ENCODE data around the gene DNAJC5G.
"Not testable (repeated sequence)": the region's sequence is repeated elsewhere in the genome, so short reads cannot be mapped to it uniquely, and the experiment has no call there.

The DNAJC5G gene

DNA sequence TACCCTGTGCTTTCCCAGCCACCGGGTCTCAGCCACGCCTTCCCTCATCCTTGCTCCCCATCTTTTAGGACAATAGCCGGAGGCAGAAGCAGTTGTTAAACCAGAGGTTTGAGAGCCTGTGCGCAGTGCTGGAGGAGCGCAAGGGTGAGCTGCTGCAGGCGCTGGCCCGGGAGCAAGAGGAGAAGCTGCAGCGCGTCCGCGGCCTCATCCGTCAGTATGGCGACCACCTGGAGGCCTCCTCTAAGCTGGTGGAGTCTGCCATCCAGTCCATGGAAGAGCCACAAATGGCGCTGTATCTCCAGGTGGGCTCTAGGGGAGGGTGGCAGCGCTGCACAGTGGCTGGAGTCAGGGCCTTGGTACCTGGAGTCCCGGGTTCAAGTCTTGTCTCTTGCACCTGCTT lies 30.3 kb downstream of the DNAJC5G start:
- no peak overlapping the region for H3K4me3 ChIP-seq (ENCODE audit: low read length)
- no peak for DNase-seq (ENCODE audit: low read depth, low spot score)

DNA sequence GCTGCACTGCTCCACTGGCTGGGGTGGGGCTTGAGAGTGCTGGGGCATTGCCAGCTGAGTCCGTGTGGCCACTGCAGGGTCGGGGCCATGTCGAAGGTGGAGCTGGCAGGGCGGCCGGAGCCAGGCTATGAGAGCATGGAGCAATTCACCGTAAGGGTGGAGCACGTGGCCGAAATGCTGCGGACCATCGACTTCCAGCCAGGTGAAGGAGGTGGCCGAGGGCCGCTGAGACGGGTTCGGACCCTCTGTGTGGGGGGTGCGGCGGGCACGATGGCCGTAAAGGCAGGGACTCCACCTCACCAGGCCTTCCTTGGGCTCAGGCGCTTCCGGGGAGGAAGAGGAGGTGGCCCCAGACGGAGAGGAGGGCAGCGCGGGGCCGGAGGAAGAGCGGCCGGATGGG lies 30.9 kb downstream of the DNAJC5G start:
- DNase-seq (ENCODE audit: low read depth, low spot score) = no peak
- H3K4me3 ChIP-seq (ENCODE audit: low read length) = no peak overlapping the region

DNA sequence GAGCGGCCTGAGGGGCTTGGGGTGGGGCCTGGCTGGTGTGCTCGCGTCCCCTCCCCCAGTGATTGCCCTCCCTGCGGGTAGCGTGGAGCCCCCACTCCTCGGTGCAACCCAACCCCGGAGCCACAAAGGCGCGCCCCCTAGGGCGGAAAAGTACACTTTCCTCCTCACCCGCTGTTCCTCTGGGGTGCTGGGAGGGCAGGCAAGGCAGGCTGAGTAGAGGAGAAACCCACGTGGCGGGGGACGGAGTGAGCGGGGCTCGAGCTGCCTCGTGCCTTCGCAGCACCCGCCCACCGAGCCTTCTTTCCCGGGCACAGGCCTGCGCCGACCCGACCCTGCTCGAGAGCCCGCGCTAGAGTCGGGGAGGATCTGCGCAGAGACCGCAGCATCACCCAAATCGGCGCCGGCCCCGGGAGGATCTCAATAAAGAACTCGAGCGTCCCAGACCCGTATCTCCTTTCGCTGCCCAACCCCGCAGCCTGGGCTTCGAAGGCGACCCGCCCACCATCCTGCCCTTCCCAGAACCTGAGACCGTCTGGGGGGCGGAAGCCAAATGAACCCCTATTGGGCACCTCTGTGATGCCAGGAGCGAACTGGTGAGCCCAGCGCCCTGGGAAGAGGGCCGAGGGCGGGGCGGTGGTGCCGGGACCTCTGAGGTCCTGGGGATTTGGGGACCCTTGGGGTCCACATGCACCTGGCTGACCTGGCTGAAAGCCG lies 31.5 kb downstream of the DNAJC5G start:
- H3K4me3 ChIP-seq (ENCODE audit: low read length) = no peak overlapping the region
- DNase-seq (ENCODE audit: low read depth, low spot score) = no peak

DNA sequence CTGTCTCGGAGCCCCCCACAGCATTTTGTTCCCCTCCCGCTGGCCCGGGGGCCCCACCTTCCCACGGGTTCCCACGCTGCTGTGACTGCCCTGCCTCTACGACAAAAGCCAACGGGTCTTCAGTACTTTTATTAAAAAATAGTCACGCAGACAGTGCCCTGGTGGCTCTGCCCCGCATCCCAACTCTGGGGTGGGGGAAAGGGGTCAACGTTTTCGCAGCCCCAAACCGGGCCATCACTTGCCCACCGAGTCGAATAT lies 32.0 kb downstream of the DNAJC5G start:
- no peak for DNase-seq (ENCODE audit: low read depth, low spot score)
- no peak overlapping the region for H3K4me3 ChIP-seq (ENCODE audit: low read length)

DNA sequence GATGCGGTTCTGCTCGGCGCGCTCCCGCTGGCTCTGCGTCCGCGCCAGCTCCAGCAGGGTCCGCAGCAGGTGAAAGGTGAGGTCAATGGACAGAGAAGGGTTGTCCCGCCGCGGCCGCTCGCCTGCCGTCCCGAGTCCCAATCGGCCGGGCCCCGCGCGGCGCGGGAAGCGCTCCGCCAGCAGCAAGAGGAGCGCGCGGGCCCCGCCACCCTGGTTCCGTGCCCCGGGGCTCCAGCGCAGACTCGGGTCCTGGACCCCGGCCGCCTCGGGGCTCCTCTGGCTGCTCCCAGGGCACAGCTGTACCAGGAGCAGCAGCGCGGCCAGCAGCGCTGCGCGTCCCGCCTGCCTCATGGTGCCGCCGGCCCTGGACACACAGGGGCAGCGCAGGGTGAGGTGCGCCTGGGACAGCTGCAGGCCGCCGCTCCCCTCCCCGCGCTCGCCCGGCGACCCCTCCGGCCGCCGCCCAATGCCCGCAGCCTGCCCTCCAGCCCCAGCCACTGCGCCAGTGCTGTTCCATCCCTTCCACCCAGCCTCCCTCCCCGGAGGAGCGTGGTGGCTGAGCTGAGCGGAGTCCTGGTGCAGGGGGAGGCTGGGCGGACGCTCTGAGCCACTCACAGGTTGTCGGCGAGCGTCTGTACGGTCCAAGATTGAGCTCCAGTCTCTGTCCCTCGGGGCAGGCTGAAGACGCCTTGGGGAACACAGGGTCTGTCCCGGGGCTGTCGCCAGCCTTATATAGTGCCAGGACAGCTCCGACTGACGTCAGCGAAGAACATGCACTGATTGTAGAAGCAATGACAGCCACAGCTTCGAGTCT lies 32.5 kb downstream of the DNAJC5G start:
- no peak overlapping the region for H3K4me3 ChIP-seq (ENCODE audit: low read length)
- DNase-seq (ENCODE audit: low read depth, low spot score) = no peak

DNA sequence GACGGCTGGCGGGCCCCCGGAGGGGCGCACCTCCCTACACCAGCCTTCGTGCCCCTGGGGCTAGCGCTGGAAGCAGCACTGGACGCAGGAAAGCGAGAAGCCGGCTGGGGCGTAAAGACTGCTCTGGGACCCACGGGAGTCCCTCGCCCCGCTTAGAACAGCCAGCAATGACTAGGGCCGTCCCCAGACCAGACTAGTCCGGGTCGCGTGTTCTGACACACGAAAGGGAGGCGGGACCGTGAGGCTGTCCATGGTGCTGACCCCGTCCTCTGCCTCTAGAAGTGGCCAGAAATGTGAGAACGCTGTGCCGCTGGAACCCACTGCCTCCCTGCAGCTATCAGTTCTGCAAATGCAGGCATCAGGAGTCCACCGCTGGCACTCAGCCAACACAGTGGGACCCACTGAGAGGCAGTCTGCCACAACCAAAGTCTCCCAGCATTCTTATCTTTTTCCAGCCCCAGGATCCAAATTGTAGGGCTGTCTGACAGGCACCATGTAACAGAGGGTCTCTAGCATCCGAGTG lies 33.2 kb downstream of the DNAJC5G start, which contains the start of gene UCN:
Gene UCN, minus strand, starts transcription at position 87 of the 523 bp plus-strand sequence. CDS start 550 bp downstream, outside the sequence.
- DNase-seq (ENCODE audit: low read depth, low spot score) = no peak
- no peak within 1 kb of the TSS for H3K4me3 ChIP-seq (ENCODE audit: low read length)

DNA sequence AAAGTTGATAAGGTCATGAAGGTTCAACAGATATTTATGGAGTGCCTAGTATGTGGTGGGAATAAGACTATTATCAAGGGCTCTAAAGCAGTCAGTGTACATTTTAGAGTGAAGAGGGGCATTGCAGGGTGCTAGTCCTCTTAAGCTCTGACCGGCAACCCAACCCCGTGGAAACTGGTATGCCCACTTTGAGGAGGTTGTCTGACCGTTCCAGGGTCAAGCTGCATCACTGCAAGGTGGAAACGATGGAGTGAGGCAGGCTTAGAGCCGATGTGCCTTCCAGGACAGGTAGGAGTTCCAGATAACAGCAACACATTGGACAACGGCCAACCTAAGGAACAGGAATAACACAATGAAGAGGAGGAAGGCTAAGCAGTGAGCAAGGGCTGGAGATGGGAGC lies 34.4 kb downstream of the DNAJC5G start:
- H3K4me3 ChIP-seq (ENCODE audit: low read length) = no peak overlapping the region
- no peak for DNase-seq (ENCODE audit: low read depth, low spot score)

DNA sequence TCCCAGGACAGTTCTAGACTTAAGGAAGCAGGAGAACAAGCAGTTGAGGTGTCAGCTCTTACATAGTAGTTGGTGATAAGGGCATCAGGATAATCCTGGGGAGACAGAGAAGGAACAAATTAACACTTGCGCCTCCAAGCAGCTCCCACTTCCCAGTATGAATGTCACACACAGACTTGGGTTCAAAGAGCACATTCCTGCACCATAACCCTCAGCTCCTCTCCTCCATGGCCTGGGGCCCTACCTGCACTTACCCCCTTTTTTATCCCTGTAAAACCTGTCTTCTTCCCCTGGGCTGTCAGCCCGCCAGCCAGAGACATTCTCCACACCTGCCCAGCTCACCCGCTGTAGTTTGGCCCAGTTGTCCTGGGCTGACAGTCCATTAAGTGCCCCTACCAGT lies 36.9 kb downstream of the DNAJC5G start:
- no peak for DNase-seq (ENCODE audit: low read depth, low spot score)
- no peak overlapping the region for H3K4me3 ChIP-seq (ENCODE audit: low read length)

DNA sequence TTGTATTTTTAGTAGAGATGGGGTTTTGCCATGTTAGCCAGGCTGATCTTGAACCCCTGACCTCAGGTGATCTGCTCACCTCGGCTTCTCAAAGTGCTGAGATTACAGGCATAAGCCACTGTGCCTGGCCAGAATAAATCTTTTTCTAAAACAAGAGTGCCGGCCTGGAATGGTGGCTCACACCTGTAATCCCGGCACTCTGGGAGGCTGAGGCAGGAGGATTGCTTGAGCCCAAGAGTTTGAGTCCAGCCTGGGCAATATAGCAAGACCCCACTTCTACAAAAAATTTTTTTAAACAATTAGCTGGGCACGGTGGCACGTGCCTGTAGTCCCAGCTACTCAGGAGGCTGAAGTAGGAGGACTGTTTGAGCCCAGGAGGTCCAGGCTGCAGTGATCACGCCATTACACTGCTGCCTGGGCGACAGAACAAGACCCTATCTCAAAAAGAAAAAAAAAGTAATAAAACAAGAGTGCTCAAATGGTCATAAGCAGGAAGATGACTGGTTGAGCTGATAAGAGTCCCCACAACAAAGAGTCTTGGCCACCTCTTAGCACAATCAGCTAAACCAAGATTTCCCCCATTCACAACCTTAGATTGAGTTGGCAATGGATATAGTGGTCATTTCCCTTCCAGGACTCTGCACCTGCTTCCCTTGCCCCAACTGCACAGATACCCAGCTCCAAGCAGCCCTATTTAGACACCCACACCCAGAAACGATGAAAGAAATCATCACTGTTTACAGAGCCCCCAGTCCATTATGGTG lies 38.8 kb downstream of the DNAJC5G start:
- no peak for DNase-seq (ENCODE audit: low read depth, low spot score)
- H3K4me3 ChIP-seq (ENCODE audit: low read length) = no peak overlapping the region

DNA sequence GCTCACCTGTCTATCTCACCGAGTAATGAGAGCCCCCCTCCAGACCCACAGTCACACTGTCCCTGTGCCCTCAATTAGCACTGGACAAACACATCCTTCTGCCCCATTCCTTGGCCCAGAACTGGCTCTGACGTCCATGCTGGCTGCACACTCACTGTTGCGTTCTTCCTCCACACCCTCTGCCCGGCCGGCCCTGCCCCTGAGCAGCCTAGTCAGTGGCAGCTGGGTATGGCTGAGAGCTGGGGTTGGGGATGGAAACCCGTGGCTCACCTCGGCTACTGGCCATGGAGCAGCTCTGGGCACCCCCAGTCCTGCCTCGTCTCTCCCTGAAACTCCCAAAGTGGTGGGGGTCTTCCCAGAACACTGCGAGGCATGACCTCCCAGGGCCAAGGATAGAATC lies 39.5 kb downstream of the DNAJC5G start:
- no peak overlapping the region for H3K4me3 ChIP-seq (ENCODE audit: low read length)
- no peak for DNase-seq (ENCODE audit: low read depth, low spot score)

DNA sequence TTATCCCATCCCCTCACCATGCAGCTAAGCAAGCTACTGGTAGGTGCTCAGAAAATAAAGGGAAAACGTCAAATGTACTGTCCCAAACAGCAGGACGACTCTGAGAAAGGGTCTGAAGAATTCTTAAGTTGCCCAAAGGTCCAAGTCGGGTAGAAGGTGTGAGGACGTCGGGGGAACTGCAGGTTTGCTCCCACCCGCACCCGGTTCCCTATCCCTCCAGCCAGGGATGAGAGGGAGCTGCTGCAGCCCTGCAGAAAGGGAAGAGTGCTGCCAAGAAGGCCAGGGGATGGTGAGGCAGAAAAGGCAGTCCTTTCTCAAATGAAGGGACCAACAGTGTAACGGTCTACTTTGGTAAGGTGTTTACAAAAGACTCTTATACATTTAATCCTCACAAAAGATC lies 39.9 kb downstream of the DNAJC5G start:
- DNase-seq (ENCODE audit: low read depth, low spot score) = no peak
- H3K4me3 ChIP-seq (ENCODE audit: low read length) = no peak overlapping the region

DNA sequence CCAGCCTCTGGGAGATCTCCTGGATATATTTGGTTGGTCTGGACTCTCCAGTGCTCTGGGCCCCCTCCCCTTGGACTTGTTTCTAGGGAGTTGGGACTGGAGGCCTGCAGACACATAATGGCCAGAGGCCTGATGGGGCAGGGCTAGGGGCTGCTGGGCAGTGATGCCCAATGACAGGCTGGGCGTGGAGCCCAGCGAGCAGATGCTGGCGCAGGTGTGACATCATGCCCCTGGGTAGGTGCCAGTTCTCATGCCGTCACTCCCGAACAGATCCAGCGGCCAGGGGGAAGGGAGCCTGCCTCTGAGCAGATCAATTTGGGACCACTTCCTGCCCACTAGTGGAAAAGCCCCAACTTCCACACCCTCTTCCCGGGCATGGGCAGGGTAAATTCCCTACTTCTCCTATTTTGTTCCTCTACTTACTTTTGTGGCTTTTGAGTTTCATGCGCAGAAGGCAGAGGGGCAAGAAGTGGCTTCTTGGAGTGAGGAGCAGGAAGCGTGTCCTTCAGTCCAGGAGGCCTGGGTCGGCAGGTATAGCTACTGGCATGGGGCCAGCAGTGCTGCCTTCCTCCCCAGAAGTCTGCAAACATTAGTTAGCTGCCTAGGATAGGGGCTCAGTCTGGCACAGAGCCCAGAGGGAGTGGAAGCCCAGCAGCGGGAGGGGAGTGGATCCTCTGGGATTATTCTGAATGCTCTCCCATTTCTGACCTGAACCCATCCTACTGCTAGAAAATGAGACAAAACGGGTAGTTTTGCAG lies 41.6 kb downstream of the DNAJC5G start:
- no peak overlapping the region for H3K4me3 ChIP-seq (ENCODE audit: low read length)
- no peak for DNase-seq (ENCODE audit: low read depth, low spot score)

DNA sequence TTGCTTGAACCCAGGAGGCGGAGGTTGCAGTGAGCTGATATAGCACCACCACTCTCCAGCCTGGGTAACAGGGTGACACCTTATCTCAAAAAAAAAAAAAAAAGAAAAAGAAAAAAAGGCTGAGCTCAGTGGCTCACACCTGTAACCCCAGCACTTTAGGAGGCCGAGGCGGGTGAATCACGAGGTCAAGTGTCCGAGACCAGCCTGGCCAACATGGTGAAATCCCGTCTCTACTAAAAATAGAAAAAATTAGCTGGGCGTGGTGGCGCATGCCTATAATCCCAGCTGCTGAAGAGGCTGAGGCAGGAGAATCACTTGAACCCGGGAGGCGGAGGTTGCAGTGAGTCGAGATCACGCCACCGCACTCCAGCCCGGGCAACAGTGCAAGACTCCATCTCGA lies 44.6 kb downstream of the DNAJC5G start:
- not testable (repeated sequence) for DNase-seq (ENCODE audit: low read depth, low spot score)

DNA sequence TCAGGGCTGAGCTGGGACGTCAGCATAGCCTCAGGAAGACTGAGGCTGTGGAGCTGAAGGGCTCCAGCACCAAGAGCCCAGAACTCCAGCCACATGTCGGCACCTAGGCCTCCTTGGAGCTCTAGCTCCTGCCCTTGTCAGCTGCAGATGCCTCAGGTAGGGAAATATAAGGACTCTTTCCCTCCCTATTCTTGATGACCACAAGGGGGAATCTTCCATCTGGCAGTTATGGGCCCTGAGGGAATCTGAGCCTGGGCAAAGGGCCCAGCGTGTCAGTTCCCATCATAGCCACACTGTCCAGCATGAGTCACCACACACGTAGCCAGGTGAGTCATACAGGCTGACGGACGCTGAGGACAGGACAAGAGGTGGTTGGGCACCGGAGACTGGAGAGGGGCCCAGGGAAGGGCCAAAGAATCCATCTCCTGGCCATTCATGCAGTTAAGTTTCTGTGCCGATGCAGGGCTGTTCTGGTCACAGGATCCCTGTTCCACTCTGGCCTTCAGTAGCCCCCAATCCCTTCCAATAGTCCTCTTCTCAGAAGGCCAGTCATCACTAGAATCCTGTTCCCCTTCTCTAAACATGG lies 45.8 kb downstream of the DNAJC5G start:
- no peak overlapping the region for H3K4me3 ChIP-seq (ENCODE audit: low read length)
- DNase-seq (ENCODE audit: low read depth, low spot score) = no peak

More for the DNA sequence above, 44.6 kb downstream of the DNAJC5G start:
- not testable (repeated sequence) for H3K4me3 ChIP-seq (ENCODE audit: low read length)

DNA sequence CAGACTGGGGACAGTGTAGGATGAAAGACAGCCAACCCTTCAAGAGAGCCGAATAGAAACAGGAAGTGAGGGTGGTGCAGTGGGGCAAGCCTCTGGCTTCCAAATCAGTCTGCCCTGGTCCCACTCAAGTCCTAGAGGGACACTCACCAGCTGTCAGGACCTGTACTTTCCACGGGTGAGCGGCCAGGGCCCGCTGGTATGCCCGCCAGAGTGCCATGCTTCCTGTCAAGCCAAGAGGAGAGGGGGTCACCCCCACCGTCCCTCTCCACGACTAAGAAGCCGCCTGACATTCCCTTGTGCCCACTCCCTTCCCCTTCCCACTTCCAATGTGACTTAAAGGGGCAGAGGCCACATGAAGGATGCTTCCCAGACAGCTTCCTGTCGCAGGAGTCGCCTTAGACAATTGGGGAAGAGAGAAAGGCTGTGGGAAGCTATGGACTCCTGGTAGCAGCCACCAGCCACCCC lies 47.1 kb downstream of the DNAJC5G start:
- peak overlapping the region; percentile 99 for H3K4me3 ChIP-seq (ENCODE audit: low read length)
- no peak for DNase-seq (ENCODE audit: low read depth, low spot score)

DNA sequence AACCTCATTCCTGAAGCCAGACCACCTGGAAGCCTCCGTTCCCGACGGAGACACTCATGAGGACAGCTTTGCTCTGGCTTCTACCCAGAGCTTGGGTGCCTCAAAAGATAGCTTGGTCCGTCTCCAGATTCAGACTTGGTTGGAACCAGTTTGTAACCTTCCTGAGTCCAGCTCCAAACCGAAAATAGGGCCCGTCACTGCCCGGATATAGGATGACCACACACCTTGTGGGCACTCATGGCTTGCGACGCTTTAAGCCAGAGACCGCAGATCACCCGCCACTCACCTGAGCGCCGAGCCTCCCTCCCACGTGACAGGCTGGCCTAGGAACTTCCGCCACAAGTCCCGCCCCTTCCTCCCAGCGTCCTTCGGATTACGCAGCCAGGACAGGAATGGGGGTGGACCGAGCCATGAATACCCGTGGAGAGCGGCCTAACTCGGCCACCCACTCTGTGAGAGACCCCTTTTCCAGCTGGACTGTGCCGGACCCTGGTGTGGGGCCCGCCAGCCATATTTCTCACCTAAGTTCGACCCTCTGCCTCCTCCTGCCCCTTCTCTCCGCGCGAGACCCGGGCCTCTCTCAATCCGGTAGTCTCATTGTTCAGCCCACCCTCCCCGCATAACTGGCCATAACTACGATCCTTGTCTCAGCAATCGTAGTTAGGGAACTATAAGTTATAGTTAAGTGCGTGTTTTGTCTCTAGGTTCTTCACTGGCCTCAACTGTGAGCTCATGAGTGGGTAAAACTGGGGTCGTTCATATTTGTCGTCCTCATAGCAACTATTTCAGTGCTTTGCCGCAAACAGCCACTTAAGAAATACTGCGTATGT lies 47.7 kb downstream of the DNAJC5G start, which contains the start of gene MPV17:
Gene MPV17, minus strand, starts transcription at position 332 of the 830 bp plus-strand sequence. CDS start 580 bp downstream, outside the sequence.
- peak; percentile 77 for DNase-seq (ENCODE audit: low read depth, low spot score)

DNA sequence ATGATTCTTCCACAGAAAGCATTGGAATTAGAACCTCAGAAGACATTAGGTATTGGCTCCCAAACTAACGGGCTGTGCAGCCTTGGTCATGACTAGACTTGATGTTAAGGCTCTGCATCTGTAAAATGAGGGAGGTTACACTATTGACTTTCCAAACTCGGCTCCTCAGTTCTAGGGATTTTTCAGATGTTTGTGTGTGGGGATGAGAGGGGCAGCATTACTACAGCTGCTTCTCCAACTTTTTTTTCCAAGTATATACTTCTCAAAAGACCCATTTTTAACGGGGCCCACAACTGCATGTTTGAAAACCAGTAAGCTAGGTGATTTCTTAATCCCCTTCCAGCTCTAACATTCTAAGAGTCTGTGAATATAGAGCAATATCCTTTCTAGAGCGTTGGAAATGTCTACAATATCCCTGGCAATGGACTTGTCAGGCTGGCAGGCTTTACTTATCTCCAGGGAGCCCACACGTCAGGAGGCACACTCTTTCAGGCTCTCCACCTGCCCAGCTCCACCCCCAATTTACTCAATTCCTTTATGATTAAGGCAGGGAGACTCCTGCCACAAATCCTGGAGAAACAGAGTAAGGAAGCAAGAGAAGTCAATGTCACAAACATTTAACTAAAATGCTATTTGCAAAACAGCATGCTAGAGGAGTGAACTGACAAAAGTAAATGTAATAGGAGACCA lies 48.5 kb downstream of the DNAJC5G start:
- no peak for DNase-seq (ENCODE audit: low read depth, low spot score)
- peak overlapping the region; percentile 99 for H3K4me3 ChIP-seq (ENCODE audit: low read length)

More for the DNA sequence above, 47.7 kb downstream of the DNAJC5G start, which contains the start of gene MPV17:
- H3K4me3 ChIP-seq (ENCODE audit: low read length) = peak within 1 kb of the TSS; percentile 99

All from Jurkat, Clone E6-1 (cell line).